ENCODE measurements around the gene CAPN7.

Gene CAPN7

GRCh38 chr3:15279205-15279604, 73.2 kb downstream of the CAPN7 start:
- DNase-seq: no peak

- DNase-seq: no peak
Observed at GRCh38 chr3:15279671-15280402, 73.8 kb downstream of the CAPN7 start.

GRCh38 chr3:15280853-15281532, 74.9 kb downstream of the CAPN7 start:
- DNase-seq: no peak

GRCh38 chr3:15281817-15282216, 75.8 kb downstream of the CAPN7 start:
- DNase-seq: no peak

- no peak for DNase-seq
Observed at GRCh38 chr3:15283702-15284101, 77.7 kb downstream of the CAPN7 start.

GRCh38 chr3:15284121-15284889, 78.3 kb downstream of the CAPN7 start:
- DNase-seq: no peak

GRCh38 chr3:15286022-15286421, 80.0 kb downstream of the CAPN7 start:
- no peak for DNase-seq

- DNase-seq: no peak
Observed at GRCh38 chr3:15287565-15288330, 81.7 kb downstream of the CAPN7 start.

- no peak for DNase-seq
Observed at GRCh38 chr3:15288331-15289035, 82.4 kb downstream of the CAPN7 start.

GRCh38 chr3:15289661-15290060, 83.6 kb downstream of the CAPN7 start:
- no peak for DNase-seq

- DNase-seq: no peak
Observed at GRCh38 chr3:15290736-15291135, 84.7 kb downstream of the CAPN7 start.

- peak in 2 of 4 experiments; percentile 27 for DNase-seq
Observed at GRCh38 chr3:15291589-15292541, 85.8 kb downstream of the CAPN7 start.

GRCh38 chr3:15292765-15293522, 86.9 kb downstream of the CAPN7 start:
- DNase-seq: no peak

GRCh38 chr3:15294929-15295328, 88.9 kb downstream of the CAPN7 start:
- DNase-seq: no peak

- DNase-seq: no peak
Observed at GRCh38 chr3:15295506-15295905, 89.5 kb downstream of the CAPN7 start.

- DNase-seq: no peak
Observed at GRCh38 chr3:15297608-15298350, 91.7 kb downstream of the CAPN7 start.

- no peak for DNase-seq
Observed at GRCh38 chr3:15298504-15298903, 92.5 kb downstream of the CAPN7 start.

GRCh38 chr3:15299036-15299435, 93.0 kb downstream of the CAPN7 start:
- no peak for DNase-seq

GRCh38 chr3:15300323-15301078, 94.5 kb downstream of the CAPN7 start:
- no peak for DNase-seq
